ENCODE measurements around the gene SLC22A17. TPM values are rescaled to one million over a fixed set of nuclear protein-coding genes. Genes with fewer than 3 reads are reported as not detected.

Gene SLC22A17
- total and polyA plus RNA-seq, 2 donors: 30.5 to 40.8 TPM

GRCh38 chr14:23308721-23309445, 43.8 kb downstream of the SLC22A17 start:
- no peaks in the 10 kb centered on the region for H3K4me1 ChIP-seq (ENCODE audit: insufficient read depth)
- H3K27ac ChIP-seq (ENCODE audit: low read depth): no peak overlapping the region
- H3K36me3 ChIP-seq (ENCODE audit: insufficient read depth): peaks cover 3% of the 10 kb centered on the region
- no peak for DNase-seq (ENCODE audit: extremely low spot score)
- H3K4me3 ChIP-seq (ENCODE audit: low read depth, low read length): no peak overlapping the region
- WGBS: 86% methylated on average over 17 of the region's 17 CpGs

GRCh38 chr14:23307687-23308644, 44.7 kb downstream of the SLC22A17 start:
- Histone ChIP-seq H3K27ac (ENCODE audit: low read depth) (no peak overlapping the region), H3K4me3 (ENCODE audit: low read depth, low read length) (peak overlapping the region; percentile 56), H3K36me3 (ENCODE audit: insufficient read depth) (peaks cover 3% of the 10 kb centered on the region), H3K4me1 (ENCODE audit: insufficient read depth) (no peaks in the 10 kb centered on the region)
- 87% methylated on average over 22 of the region's 22 CpGs for WGBS
- no peak for DNase-seq (ENCODE audit: extremely low spot score)

GRCh38 chr14:23307146-23307530, 45.5 kb downstream of the SLC22A17 start:
- DNase-seq (ENCODE audit: extremely low spot score): no peak
- Histone ChIP-seq H3K36me3 (ENCODE audit: insufficient read depth) (peaks cover 3% of the 10 kb centered on the region), H3K4me1 (ENCODE audit: insufficient read depth) (no peaks in the 10 kb centered on the region), H3K4me3 (ENCODE audit: low read depth, low read length) (peak overlapping the region; percentile 56), H3K27ac (ENCODE audit: low read depth) (peak overlapping the region; percentile 73)
- 6% methylated on average over 5 of the region's 5 CpGs for WGBS

GRCh38 chr14:23306412-23307145, 46.1 kb downstream of the SLC22A17 start, which contains the start of gene BCL2L2:
Gene BCL2L2, plus strand, starts transcription at chr14:23306833. Its CDS starts 935 bp downstream, at chr14:23307768.
- H3K27ac ChIP-seq (ENCODE audit: low read depth): peak within 1 kb of the TSS; percentile 73
- 2% methylated on average over 24 of the region's 24 CpGs for whole genome bisulfite sequencing
- peak; percentile 86 for DNase-seq (ENCODE audit: extremely low spot score)
- no peaks in the 10 kb centered on the region for H3K4me1 ChIP-seq (ENCODE audit: insufficient read depth)
- H3K36me3 ChIP-seq (ENCODE audit: insufficient read depth): peaks cover 3% of the 10 kb centered on the region
- peak within 1 kb of the TSS; percentile 56 for H3K4me3 ChIP-seq (ENCODE audit: low read depth, low read length)

- DNase-seq (ENCODE audit: extremely low spot score): no peak
- Histone ChIP-seq H3K27ac (ENCODE audit: low read depth) (peak within 1 kb of the TSS; percentile 90), H3K4me1 (ENCODE audit: insufficient read depth) (no peaks in the 10 kb centered on the region), H3K36me3 (ENCODE audit: insufficient read depth) (no peaks in the 10 kb centered on the region), H3K4me3 (ENCODE audit: low read depth, low read length) (peak within 1 kb of the TSS; percentile 49)
- 3% methylated on average over 81 of the region's 81 CpGs for WGBS
These were observed 50.1 kb downstream of the SLC22A17 start, which contains the start of gene PPP1R3E for GRCh38 chr14:23302290-23303225. Gene PPP1R3E, minus strand, starts transcription at chr14:23302859. Its CDS starts 283 bp downstream, at chr14:23302576.

GRCh38 chr14:23301969-23302289, 50.8 kb downstream of the SLC22A17 start:
- under 1% methylated on average over 25 of the region's 25 CpGs for WGBS
- H3K4me1 ChIP-seq (ENCODE audit: insufficient read depth): no peaks in the 10 kb centered on the region
- H3K27ac ChIP-seq (ENCODE audit: low read depth): peak overlapping the region; percentile 90

GRCh38 chr14:23301288-23301968, 51.3 kb downstream of the SLC22A17 start:
- H3K4me1 ChIP-seq (ENCODE audit: insufficient read depth): no peaks in the 10 kb centered on the region

More at GRCh38 chr14:23301969-23302289, 50.8 kb downstream of the SLC22A17 start:
- DNase-seq (ENCODE audit: extremely low spot score): no peak
- Histone ChIP-seq H3K36me3 (ENCODE audit: insufficient read depth) (no peaks in the 10 kb centered on the region), H3K4me3 (ENCODE audit: low read depth, low read length) (peak overlapping the region; percentile 49)

GRCh38 chr14:23300687-23301223, 51.9 kb downstream of the SLC22A17 start:
- 3% methylated on average over 13 of the region's 13 CpGs for WGBS
- peak overlapping the region; percentile 90 for H3K27ac ChIP-seq (ENCODE audit: low read depth)
- no peaks in the 10 kb centered on the region for H3K4me1 ChIP-seq (ENCODE audit: insufficient read depth)
- DNase-seq (ENCODE audit: extremely low spot score): no peak
- H3K4me3 ChIP-seq (ENCODE audit: low read depth, low read length): peak overlapping the region; percentile 52
- no peaks in the 10 kb centered on the region for H3K36me3 ChIP-seq (ENCODE audit: insufficient read depth)

More at GRCh38 chr14:23301288-23301968, 51.3 kb downstream of the SLC22A17 start:
- Histone ChIP-seq H3K36me3 (ENCODE audit: insufficient read depth) (no peaks in the 10 kb centered on the region), H3K27ac (ENCODE audit: low read depth) (peak overlapping the region; percentile 98), H3K4me3 (ENCODE audit: low read depth, low read length) (peak overlapping the region; percentile 52)
- under 1% methylated on average over 87 of the region's 87 CpGs for WGBS
- DNase-seq (ENCODE audit: extremely low spot score): peak; percentile 93

- peak overlapping the region; percentile 90 for H3K27ac ChIP-seq (ENCODE audit: low read depth)
- H3K36me3 ChIP-seq (ENCODE audit: insufficient read depth): no peaks in the 10 kb centered on the region
- peak overlapping the region; percentile 52 for H3K4me3 ChIP-seq (ENCODE audit: low read depth, low read length)
- no peaks in the 10 kb centered on the region for H3K4me1 ChIP-seq (ENCODE audit: insufficient read depth)
- no peak for DNase-seq (ENCODE audit: extremely low spot score)
- WGBS: 61% methylated on average over 10 of the region's 10 CpGs
These were observed 52.6 kb downstream of the SLC22A17 start for GRCh38 chr14:23299986-23300686.

GRCh38 chr14:23299211-23299957, 53.3 kb downstream of the SLC22A17 start:
- DNase-seq (ENCODE audit: extremely low spot score): peak; percentile 78
- H3K36me3 ChIP-seq (ENCODE audit: insufficient read depth): no peaks in the 10 kb centered on the region
- H3K4me1 ChIP-seq (ENCODE audit: insufficient read depth): no peaks in the 10 kb centered on the region
- H3K4me3 ChIP-seq (ENCODE audit: low read depth, low read length): no peak overlapping the region
- H3K27ac ChIP-seq (ENCODE audit: low read depth): peak overlapping the region; percentile 78
- 89% methylated on average over 2 of the region's 2 CpGs for WGBS
